Pons (tissue), 1 donor: ENCODE measurements around the gene THAP5.

ENCODE experiments used
- DNase-seq: peaks from one replicate; pipeline ENCODE4 v3.0.0-alpha.2; 2016; ENCODE audit warnings: low spot score

Gene THAP5

DNA sequence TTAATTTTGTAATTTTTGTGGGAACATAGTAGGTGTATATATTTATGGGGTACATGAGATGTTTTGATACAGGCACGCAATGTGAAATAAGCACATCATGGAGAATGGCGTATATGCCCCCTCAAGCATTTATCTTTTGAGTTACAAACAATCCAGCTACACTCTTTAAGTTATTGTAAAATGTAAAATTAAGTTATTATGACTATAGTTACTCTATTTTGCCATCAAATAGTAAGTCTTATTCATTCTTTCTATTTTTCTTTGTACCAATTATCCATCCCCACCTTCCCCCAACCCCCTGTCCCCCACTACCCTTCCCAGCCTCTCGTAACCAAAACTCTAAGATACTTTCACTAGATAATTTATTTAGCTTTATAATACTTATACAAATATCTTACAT is 35.8 kb downstream of the THAP5 start:
- no peak for DNase-seq

DNA sequence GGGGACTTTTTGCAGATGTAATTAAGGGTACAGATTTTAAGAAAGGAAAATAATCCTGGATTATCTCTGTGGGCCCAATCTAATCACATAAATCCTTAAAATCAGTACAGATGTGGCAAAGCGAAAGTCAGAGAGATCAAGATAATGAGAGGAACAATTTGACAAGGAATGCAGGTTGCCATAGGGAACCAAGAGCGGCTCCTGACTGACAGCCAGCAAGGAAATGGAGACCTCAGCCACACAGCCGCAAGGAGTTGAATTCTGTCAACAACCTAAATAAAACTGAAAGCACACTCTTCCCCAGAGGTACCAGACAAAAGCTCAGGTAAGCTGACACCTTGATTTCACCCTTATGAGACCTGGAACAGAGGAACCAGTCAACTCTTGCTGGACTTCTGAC is 40.2 kb downstream of the THAP5 start:
- no peak for DNase-seq

DNA sequence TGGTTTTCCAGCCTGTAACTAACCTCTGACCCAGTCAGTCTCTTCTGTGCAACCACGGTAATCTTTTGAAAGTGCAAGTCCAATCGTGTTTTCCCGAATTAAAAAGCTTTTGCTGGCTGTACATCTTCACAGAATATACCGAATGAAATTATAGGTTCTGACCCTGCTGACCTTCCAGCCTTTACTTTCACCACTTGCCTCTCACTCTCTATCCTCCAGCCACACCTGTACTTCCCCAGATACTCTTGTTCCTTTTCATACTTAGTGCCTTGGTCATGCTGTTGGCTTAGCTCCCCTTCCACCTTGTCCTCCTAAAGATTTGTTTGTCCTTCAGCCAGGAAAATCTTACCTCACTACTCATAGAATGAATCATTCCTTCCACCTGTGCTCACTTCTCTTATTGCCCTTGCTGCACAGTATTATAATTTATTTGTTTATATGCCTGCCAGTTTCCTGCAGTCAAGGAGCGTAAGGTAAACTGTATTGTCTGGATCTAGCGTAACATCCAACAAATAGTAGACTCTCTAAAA is 41.3 kb downstream of the THAP5 start:
- DNase-seq = no peak

DNA sequence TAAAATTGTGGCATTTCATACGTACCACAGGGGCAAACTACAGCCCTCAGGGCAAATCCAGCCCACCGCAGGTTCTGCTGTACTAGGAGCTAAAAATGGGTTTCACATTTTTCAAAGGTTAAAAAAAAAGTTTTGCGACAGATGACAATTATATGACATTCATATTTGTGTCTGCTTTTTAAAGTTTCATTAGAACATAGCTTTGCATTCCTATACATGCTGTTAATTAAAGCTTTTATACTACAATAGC is 42.8 kb downstream of the THAP5 start:
- DNase-seq = no peak

DNA sequence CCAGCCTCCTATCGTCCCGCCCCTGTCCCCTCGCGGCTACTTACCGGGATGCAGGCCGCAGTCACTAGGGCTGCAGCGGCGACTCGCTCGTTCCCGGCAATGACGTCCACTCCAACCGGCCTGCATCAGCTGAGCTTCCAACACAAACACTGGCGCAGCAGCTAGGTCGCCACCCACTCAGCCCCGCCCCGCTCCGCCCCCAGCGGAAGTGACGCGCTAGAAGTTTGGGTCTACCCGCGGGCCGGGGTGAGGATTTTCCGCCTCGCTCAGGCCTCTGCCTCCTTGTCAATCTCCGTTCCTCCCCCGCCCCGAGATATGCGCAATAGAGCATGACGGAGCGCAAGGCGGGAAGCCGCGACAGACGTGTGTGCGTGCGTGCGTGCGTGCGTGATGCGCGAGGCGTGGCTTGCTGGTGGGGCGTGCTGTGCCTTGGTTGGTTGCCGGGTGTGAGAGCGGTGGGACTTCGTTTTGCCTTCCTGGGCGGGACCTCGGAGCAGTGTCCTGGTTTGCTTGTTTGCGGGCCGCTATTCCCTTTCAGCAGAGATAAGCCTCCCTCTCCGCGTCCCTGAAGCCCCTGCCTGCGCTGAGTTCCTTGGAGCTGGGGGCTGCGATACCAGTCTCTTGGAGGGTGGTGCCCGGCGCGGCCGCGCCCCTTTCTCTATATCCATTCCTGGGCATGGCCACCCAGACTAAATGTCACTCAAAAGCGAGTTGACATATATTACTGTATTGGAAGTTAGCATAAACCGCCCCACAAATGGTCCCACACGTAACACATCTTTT is 43.3 kb downstream of the THAP5 start, which contains the start of gene PNPLA8:
Gene PNPLA8 (minus strand): TSS at position 151 of the 783 bp plus-strand sequence. CDS start 10,644 bp downstream, outside the sequence.
- peak; percentile 100 for DNase-seq

DNA sequence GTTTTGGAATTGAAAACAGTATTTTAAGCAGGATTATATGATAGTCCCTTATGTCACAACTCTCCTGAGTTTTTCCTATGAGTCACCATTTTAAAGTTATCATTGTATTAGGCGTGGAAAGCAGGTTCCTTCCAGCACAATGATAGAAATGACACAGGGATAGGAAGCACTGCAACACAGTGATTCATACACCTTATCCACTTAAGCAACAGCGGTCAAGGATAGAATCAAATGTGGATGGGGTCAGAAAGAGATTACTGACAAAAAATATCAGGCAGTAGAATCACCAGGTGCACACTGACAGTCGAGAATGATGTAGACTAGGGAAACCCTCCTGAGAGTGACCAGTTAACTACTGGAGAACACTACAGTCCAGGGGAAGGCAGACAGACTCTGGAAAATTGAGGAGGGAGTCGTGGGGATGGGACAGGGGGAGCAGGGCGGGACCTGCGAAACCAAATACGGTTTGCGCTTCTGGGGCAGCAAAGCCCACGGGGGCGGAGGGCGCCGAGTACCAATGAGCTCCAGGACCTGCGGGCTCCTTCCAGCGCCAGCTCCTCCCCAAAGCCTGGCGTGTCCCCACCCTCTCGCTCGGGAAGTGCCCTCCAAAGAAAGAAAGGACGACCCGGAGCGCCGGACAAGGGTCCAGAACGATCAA is 44.0 kb downstream of the THAP5 start:
- no peak for DNase-seq

DNA sequence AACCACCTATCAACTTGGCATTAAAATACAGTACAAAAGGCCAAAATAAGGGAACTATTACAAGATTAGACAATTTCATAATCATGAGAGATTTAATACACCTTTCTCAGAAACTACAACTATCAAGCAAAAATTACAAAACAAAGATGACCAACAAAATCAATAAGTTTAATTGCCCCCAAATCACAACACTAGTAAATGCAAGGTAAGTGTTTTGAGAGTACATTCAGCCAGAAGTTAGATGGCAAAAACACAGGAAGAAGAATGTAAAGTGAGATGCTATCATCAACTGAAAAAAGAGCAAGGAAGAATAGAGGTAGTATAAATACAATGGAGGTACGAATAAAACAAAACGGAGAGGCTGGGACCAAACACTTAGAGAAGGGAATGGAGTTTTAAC is 46.7 kb downstream of the THAP5 start:
- no peak for DNase-seq

DNA sequence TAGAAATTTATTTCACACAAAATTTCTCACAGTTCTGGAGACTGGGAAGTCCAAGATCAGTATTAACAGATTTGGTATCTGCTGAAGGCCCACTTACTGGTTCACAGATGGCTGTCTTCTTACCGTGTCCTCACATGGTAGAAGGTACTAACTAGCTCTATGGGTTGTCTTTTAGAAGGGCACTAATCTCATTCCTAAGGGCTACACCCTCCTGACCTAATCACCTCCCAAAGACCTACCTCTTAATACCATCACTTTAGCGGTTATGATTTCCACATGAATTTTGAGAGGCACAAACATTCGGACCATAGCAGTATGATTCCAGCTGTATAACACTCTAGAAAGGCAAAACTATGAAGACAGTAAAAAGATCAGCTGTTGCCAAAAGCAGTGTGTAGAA is 51.6 kb downstream of the THAP5 start:
- no peak for DNase-seq

DNA sequence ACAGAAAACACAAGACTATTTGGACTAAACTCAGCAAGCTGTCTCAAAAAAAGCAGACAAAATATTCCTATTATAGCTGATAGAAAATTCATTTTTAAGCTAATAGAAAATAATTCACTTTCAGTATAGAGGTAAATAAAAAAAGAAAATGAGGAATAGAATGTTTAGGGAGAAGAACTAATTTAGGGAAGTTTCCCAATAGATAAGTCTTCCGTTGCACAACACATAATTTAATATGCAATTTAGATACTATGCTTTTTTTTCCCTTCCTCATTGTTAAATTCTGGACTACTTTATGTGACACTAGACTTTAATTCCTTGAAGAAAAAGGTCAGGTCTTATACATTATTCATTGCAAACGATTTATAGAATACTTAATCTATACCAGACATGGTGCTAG is 53.9 kb downstream of the THAP5 start:
- DNase-seq = no peak

DNA sequence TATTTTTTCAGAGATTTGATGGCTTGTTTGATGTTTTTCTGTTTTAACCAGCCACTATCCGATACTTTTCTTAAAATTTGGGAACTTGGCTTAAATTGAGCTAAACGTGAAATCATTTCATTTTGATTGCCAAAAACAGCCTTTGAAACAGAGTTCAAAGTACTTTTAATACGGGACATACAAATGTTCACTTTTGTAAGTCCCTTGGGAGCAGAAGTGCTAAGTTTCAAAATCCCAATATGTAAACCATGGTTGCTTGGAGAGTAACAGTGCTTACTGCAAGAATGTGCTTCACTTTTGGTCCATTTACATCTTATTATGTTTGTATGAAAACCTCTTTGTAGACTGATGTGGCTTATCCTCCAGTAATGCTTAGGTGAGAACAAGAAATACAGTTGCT is 54.5 kb downstream of the THAP5 start:
- no peak for DNase-seq
